H9 (cell line): ENCODE data around the gene CDH4. TPM values are rescaled to one million over a fixed set of nuclear protein-coding genes. Genes with fewer than 3 reads are reported as not detected.

ENCODE experiments used
- DNase-seq: peaks from one replicate; pipeline ENCODE4 v3.0.0-alpha.2; 2017
- H2AFZ ChIP-seq: one replicate; pipeline ENCODE4 v1.6.1; 2013; ENCODE audit warnings: mild to moderate bottlenecking, low read length, control low read depth, moderate library complexity
- H2AK5ac ChIP-seq: 2 replicates; pipeline ENCODE4 v1.6.1; 2013; ENCODE audit warnings: low read length, control low read depth, mixed read lengths; ENCODE audit not compliant: insufficient read length
- H2BK120ac ChIP-seq: one replicate; pipeline ENCODE4 v1.6.1; 2013; ENCODE audit warnings: low read depth, mild to moderate bottlenecking, low read length, control low read depth, inconsistent platforms; ENCODE audit not compliant: poor library complexity, severe bottlenecking
- H2BK12ac ChIP-seq: 2 replicates; pipeline ENCODE4 v1.6.1; 2013; ENCODE audit warnings: low read length, control low read depth, mixed read lengths, low read depth; ENCODE audit not compliant: insufficient read length
- H2BK15ac ChIP-seq: 2 replicates; pipeline ENCODE4 v1.6.1; 2013; ENCODE audit warnings: low read depth, low read length, control low read depth
- H2BK20ac ChIP-seq: one replicate; pipeline ENCODE4 v1.6.1; 2013; ENCODE audit warnings: low read depth, mild to moderate bottlenecking, low read length, control low read depth, inconsistent platforms; ENCODE audit not compliant: poor library complexity, severe bottlenecking
- H2BK5ac ChIP-seq: 2 replicates; pipeline ENCODE4 v1.6.1; 2013; ENCODE audit warnings: low read length, control low read depth, mixed read lengths; ENCODE audit not compliant: insufficient read length
- H3K14ac ChIP-seq: 2 replicates; pipeline ENCODE4 v1.6.1; 2013; ENCODE audit warnings: low read length, control low read depth; ENCODE audit not compliant: insufficient read depth
- H3K18ac ChIP-seq: 2 replicates; pipeline ENCODE4 v1.6.1; 2013; ENCODE audit warnings: low read depth, mild to moderate bottlenecking, mixed read lengths, low read length, control low read depth; ENCODE audit not compliant: insufficient read length
- H3K23ac ChIP-seq: 2 replicates; pipeline ENCODE4 v1.6.1; 2013; ENCODE audit warnings: low read length, control low read depth, mixed read lengths, low read depth; ENCODE audit not compliant: insufficient read length
- H3K23me2 ChIP-seq: 2 replicates; pipeline ENCODE4 v1.6.1; 2013; ENCODE audit warnings: low read depth, mild to moderate bottlenecking, mixed read lengths, low read length, control low read depth; ENCODE audit not compliant: insufficient read length, poor library complexity, severe bottlenecking
- H3K27ac ChIP-seq: 2 replicates; pipeline ENCODE4 v1.5.1; 2013; ENCODE audit warnings: low read length, control low read depth, mixed read lengths, low read depth; ENCODE audit not compliant: insufficient read length
- H3K27me3 ChIP-seq: 2 replicates; pipeline ENCODE4 v1.6.1; 2013; ENCODE audit warnings: low read length, control low read depth, inconsistent platforms; ENCODE audit not compliant: insufficient read depth
- H3K4ac ChIP-seq: 2 replicates; pipeline ENCODE4 v1.6.1; 2013; ENCODE audit warnings: low read depth, mild to moderate bottlenecking, control low read depth, inconsistent platforms, low read length, moderate library complexity
- H3K4me1 ChIP-seq: 2 replicates; pipeline ENCODE4 v1.6.1; 2013; ENCODE audit warnings: low read length, control low read depth, inconsistent platforms; ENCODE audit not compliant: insufficient read depth
- H3K4me2 ChIP-seq: 2 replicates; pipeline ENCODE4 v1.6.1; 2013; ENCODE audit warnings: low read length, control low read depth, mixed read lengths; ENCODE audit not compliant: insufficient read length, insufficient read depth
- H3K56ac ChIP-seq: 2 replicates; pipeline ENCODE4 v1.6.1; 2013; ENCODE audit warnings: low read depth, mild to moderate bottlenecking, mixed read lengths, low read length, control low read depth; ENCODE audit not compliant: insufficient read length
- H3K79me1 ChIP-seq: 2 replicates; pipeline ENCODE4 v1.6.1; 2013; ENCODE audit warnings: low read depth, mild to moderate bottlenecking, moderate library complexity, low read length, control low read depth, inconsistent platforms; ENCODE audit not compliant: insufficient read depth, poor library complexity, severe bottlenecking
- H3K79me2 ChIP-seq: 2 replicates; pipeline ENCODE4 v1.6.1; 2013; ENCODE audit warnings: low read length, control low read depth, inconsistent platforms; ENCODE audit not compliant: insufficient read depth
- H3K9ac ChIP-seq: 2 replicates; pipeline ENCODE4 v1.6.1; 2013; ENCODE audit warnings: low read length, control low read depth, mixed read lengths; ENCODE audit not compliant: insufficient read length; ENCODE audit errors: extremely low read depth
- H3K9me3 ChIP-seq: one replicate; pipeline ENCODE4 v1.6.1; 2013; ENCODE audit warnings: low read depth, low read length, inconsistent platforms; ENCODE audit not compliant: control insufficient read depth
- H3T11ph ChIP-seq: one replicate; pipeline ENCODE4 v1.6.1; 2013; ENCODE audit warnings: mild to moderate bottlenecking, low read length, control low read depth, inconsistent platforms
- H4K20me1 ChIP-seq: one replicate; pipeline ENCODE4 v1.6.1; 2013; ENCODE audit not compliant: control insufficient read depth, insufficient read length, insufficient read depth
- H4K5ac ChIP-seq: 2 replicates; pipeline ENCODE4 v1.6.1; 2013; ENCODE audit warnings: low read depth, mild to moderate bottlenecking, mixed read lengths, low read length, control low read depth; ENCODE audit not compliant: insufficient read length
- H4K8ac ChIP-seq: replicated peaks from 2 replicates; pipeline ENCODE4 v1.6.1; 2013; ENCODE audit warnings: low read length, control low read depth, mixed read lengths, low read depth; ENCODE audit not compliant: insufficient read length
- H4K91ac ChIP-seq: 2 replicates; pipeline ENCODE4 v1.6.1; 2013; ENCODE audit warnings: low read depth, mild to moderate bottlenecking, moderate library complexity, mixed read lengths, low read length, control low read depth; ENCODE audit not compliant: insufficient read length
- H3K27ac Mint-ChIP-seq, 3 experiments: 2 replicates in 2 of 3; 3 replicates in 1 of 3; pipeline ENCODE4 v1.8.0; 2020 to 2021; ENCODE audit warnings: mixed read lengths in 3 of 3, mild to moderate bottlenecking in 1 of 3, moderate library complexity in 1 of 3
- H3K27me3 Mint-ChIP-seq: 2 replicates; pipeline ENCODE4 v1.8.0; 2021; ENCODE audit warnings: low read depth, mild to moderate bottlenecking, moderate library complexity, mixed read lengths
- H3K36me3 Mint-ChIP-seq, 3 experiments: 2 replicates in 2 of 3; 3 replicates in 1 of 3; pipeline ENCODE4 v1.8.0; 2020 to 2021; ENCODE audit warnings: low read depth in 3 of 3, mixed read lengths in 3 of 3; ENCODE audit not compliant: insufficient read depth in 1 of 3
- H3K4me1 Mint-ChIP-seq, 2 experiments: 2 replicates each; pipeline ENCODE4 v1.8.0; 2020; ENCODE audit warnings: mixed read lengths in 2 of 2
- H3K4me3 Mint-ChIP-seq, 2 experiments: 2 replicates in 1 of 2; 3 replicates in 1 of 2; pipeline ENCODE4 v1.8.0; 2020 to 2021; ENCODE audit warnings: mild to moderate bottlenecking in 2 of 2, mixed read lengths in 2 of 2, moderate library complexity in 1 of 2
- H3K9me3 Mint-ChIP-seq, 2 experiments: 2 replicates in 1 of 2; 3 replicates in 1 of 2; pipeline ENCODE4 v1.8.0; 2020; ENCODE audit warnings: mild to moderate bottlenecking in 2 of 2, mixed read lengths in 2 of 2, moderate library complexity in 1 of 2
- WGBS: extraction: QIAGEN DNeasy Blood & Tissue Kit; methylation state at CpG from one replicate; pipeline ENCODE4 v1.1.7; 2013; ENCODE audit warnings: missing lambda C conversion rate, low lambda C conversion rate, mixed read lengths; ENCODE audit not compliant: insufficient read length; ENCODE audit errors: extremely low coverage; 5-methylcytosine and 5-hydroxymethylcytosine counted together
- total RNA-seq: library from RNA; stranded (reverse); gene quantifications from 2 replicates; pipeline ENCODE4 v1.2.1, GENCODE V29; 2021
- TF ChIP-seq, protein P1 (sequence below): fragments of 200-600 bp; sonication (generic); conservative IDR thresholded peaks from 3 replicates; pipeline ENCODE4 v1.8.0; 2021; ENCODE audit warnings: antibody characterized with exemption, mild to moderate bottlenecking

Gene CDH4
- total RNA-seq, 1 experiment from 2014 or later = 3.0 TPM

DNA sequence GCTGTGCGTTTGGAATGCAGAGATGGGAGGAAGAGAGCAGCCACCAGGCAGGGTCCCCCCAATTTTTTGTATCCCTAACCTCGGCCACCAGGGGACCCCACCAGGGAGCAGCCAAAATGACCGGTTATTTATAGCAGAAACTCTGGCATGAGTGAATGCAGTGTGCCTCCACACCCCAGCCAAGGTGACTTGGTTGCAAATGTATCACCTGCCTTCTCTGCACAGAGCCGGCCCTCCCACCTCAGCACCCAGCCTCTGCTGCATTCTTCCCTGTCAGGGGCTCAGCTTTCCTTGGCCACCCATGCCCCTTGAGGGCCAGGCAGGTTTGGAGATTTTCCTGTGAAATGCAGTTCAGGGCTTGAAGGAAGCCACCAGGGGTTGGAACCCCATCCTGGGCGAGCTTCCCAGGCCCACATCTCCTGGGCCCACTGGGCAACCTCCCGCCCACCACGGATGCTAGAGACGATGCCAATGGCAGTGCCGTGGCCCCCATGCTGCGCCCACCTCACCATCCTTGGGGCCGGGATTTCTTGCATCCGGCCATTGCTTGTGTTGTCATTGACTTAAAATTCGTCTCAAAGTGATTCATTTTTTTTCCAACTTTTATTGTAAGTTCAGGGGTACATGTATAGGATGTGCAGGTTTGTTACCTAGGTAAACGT is 522.0 kb downstream of the CDH4 start:
- Histone ChIP-seq H2AK5ac (no peak overlapping the region), H3K4me1 (no peaks in the 10 kb centered on the region), H2BK120ac (no peak overlapping the region), H2BK20ac (no peak overlapping the region), H3K56ac (no peak overlapping the region), H3K4ac (no peak overlapping the region), H3K4me2 (no peak overlapping the region), H3K79me1 (no peaks in the 10 kb centered on the region), H3K23me2 (no peaks in the 10 kb centered on the region), H3K27ac (no peak overlapping the region), H2AFZ (no peak overlapping the region), H3K9ac (no peak overlapping the region), H2BK12ac (no peak overlapping the region), H3K9me3 (no peaks in the 10 kb centered on the region), H3K79me2 (no peaks in the 10 kb centered on the region), H3K18ac (no peak overlapping the region), H3K14ac (no peak overlapping the region), H3T11ph (no peak overlapping the region), H4K20me1 (no peaks in the 10 kb centered on the region), H4K91ac (no peak overlapping the region), H2BK15ac (no peak overlapping the region), H3K23ac (no peak overlapping the region), H2BK5ac (no peak overlapping the region), H4K8ac (no peak overlapping the region), H4K5ac (no peak overlapping the region), H3K27me3 (no peaks in the 10 kb centered on the region; the same call in 1 of the 2 replicates)
- Mint-ChIP-seq H3K36me3 (no peaks in the 10 kb centered on the region), H3K4me3 (no peak overlapping the region), H3K27ac (no peak overlapping the region), H3K9me3 (no peaks in the 10 kb centered on the region; a peak in 1 of 5 replicates), H3K27me3 (peaks cover 58% of the 10 kb centered on the region), H3K4me1 (no peaks in the 10 kb centered on the region)
- no CpG with 5 or more reads among the region's 14 CpGs for WGBS
- no peak for DNase-seq
- TF ChIP-seq, protein P1, sequence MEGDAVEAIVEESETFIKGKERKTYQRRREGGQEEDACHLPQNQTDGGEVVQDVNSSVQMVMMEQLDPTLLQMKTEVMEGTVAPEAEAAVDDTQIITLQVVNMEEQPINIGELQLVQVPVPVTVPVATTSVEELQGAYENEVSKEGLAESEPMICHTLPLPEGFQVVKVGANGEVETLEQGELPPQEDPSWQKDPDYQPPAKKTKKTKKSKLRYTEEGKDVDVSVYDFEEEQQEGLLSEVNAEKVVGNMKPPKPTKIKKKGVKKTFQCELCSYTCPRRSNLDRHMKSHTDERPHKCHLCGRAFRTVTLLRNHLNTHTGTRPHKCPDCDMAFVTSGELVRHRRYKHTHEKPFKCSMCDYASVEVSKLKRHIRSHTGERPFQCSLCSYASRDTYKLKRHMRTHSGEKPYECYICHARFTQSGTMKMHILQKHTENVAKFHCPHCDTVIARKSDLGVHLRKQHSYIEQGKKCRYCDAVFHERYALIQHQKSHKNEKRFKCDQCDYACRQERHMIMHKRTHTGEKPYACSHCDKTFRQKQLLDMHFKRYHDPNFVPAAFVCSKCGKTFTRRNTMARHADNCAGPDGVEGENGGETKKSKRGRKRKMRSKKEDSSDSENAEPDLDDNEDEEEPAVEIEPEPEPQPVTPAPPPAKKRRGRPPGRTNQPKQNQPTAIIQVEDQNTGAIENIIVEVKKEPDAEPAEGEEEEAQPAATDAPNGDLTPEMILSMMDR = no peak; the same call in 2 of the 3 replicates
